H1 (cell line): ENCODE data around the gene GSTO1. TPM values are rescaled to one million over a fixed set of nuclear protein-coding genes. Genes with fewer than 3 reads are reported as not detected.

Source experiments
- CTCF ChIA-PET: fragments of 300-600 bp; sonication (Branson Sonifier 250); formaldehyde crosslinking; loops from one replicate; lab custom pipeline; 2021; ENCODE audit not compliant: partially characterized antibody; lab: Charles Lee
- POLR2A ChIA-PET: fragments of 300-600 bp; sonication (Branson Sonifier 250); formaldehyde crosslinking; loops from one replicate; lab custom pipeline; 2021; ENCODE audit warnings: inconsistent platforms; ENCODE audit not compliant: partially characterized antibody; lab: Charles Lee
- DNase-seq, 2 experiments: peaks; one replicate each; pipeline versions ENCODE4 v3.0.0 to v3.0.0-alpha.2; 2010 to 2022; ENCODE audit warnings: low spot score in 2 of 2, low read depth in 1 of 2, mixed read lengths in 1 of 2
- FAIRE-seq: peaks from 2 replicates; lab custom pipeline; 2011; peaks lifted over from hg19 to GRCh38; lab: Jason Lieb, UNC
- H2AFZ ChIP-seq: 2 replicates; pipeline ENCODE4 v1.8.1; 2012; ENCODE audit warnings: low read length, inconsistent platforms
- H2AK5ac ChIP-seq: 2 replicates; pipeline ENCODE4 v1.6.1; 2013; ENCODE audit warnings: low read depth, low read length
- H2BK120ac ChIP-seq: replicated peaks from 2 replicates; pipeline ENCODE3; 2013; ENCODE audit warnings: low read depth, low read length, inconsistent platforms
- H2BK12ac ChIP-seq: 2 replicates; pipeline ENCODE4 v1.6.1; 2013; ENCODE audit warnings: low read depth, low read length
- H2BK15ac ChIP-seq: 2 replicates; pipeline ENCODE4 v1.6.1; 2013; ENCODE audit warnings: low read length
- H2BK20ac ChIP-seq: 2 replicates; pipeline ENCODE4 v1.6.1; 2013; ENCODE audit warnings: low read length
- H2BK5ac ChIP-seq: 2 replicates; pipeline ENCODE4 v1.6.1; 2013; ENCODE audit warnings: low read depth, low read length
- H3K14ac ChIP-seq: 2 replicates; pipeline ENCODE4 v1.6.1; 2013; ENCODE audit warnings: inconsistent platforms; ENCODE audit not compliant: insufficient read length
- H3K18ac ChIP-seq: 2 replicates; pipeline ENCODE4 v1.6.1; 2013; ENCODE audit warnings: low read length; ENCODE audit errors: extremely low read depth
- H3K23ac ChIP-seq: 2 replicates; pipeline ENCODE4 v1.6.1; 2013; ENCODE audit warnings: inconsistent platforms; ENCODE audit not compliant: insufficient read length
- H3K23me2 ChIP-seq: 2 replicates; pipeline ENCODE4 v1.6.1; 2013; ENCODE audit warnings: low read depth, low read length
- H3K27ac ChIP-seq: 2 replicates; pipeline ENCODE4 v1.6.1; 2011; ENCODE audit warnings: low read depth, low read length, inconsistent platforms
- H3K27me3 ChIP-seq, 4 experiments: replicated peaks in 1 of 4; 1 replicate in 1 of 4; 2 replicates in 3 of 4; pipeline versions ENCODE4 v1.6.1 to v1.8.1; 2011 to 2013; ENCODE audit warnings: low read length in 3 of 4, mild to moderate bottlenecking in 3 of 4, inconsistent platforms in 2 of 4, mixed read lengths in 2 of 4, moderate library complexity in 1 of 4; ENCODE audit not compliant: control insufficient read depth in 3 of 4, insufficient read depth in 3 of 4; ENCODE audit errors: extremely low read depth in 1 of 4
- H3K36me3 ChIP-seq, 4 experiments: 2 replicates each; pipeline versions ENCODE4 v1.6.1 to v1.8.1; 2011 to 2013; ENCODE audit warnings: mild to moderate bottlenecking in 4 of 4, low read length in 3 of 4, moderate library complexity in 2 of 4, control low read depth in 1 of 4, inconsistent platforms in 1 of 4; ENCODE audit not compliant: insufficient read depth in 4 of 4, control insufficient read depth in 2 of 4
- H3K4ac ChIP-seq: replicated peaks from 2 replicates; pipeline ENCODE3; 2013; ENCODE audit warnings: low read length, low read depth, mixed read lengths, inconsistent platforms; ENCODE audit not compliant: insufficient read length
- H3K4me1 ChIP-seq, 4 experiments: replicated peaks in 1 of 4; 1 replicate in 1 of 4; 2 replicates in 3 of 4; pipeline versions ENCODE4 v1.6.1 to v1.8.1; 2011 to 2013; ENCODE audit warnings: low read length in 3 of 4, inconsistent platforms in 2 of 4, mixed read lengths in 1 of 4; ENCODE audit not compliant: insufficient read depth in 4 of 4, control insufficient read depth in 3 of 4
- H3K4me2 ChIP-seq, 2 experiments: 2 replicates each; pipeline versions ENCODE4 v1.6.1 to v1.8.1; 2011 to 2013; ENCODE audit warnings: low read depth in 2 of 2, low read length in 2 of 2, control low read depth in 1 of 2, inconsistent platforms in 1 of 2, mild to moderate bottlenecking in 1 of 2; ENCODE audit not compliant: insufficient read depth in 1 of 2
- H3K4me3 ChIP-seq, 4 experiments: fragments of 200-600, 300-600 bp in 1 of 4; sonication (generic), shearing (Covaris generic), sonication (Bioruptor Twin) in 1 of 4; 2 replicates each; pipeline versions ENCODE4 v1.5.1 to v1.8.1; 2011 to 2016; ENCODE audit warnings: low read length in 4 of 4, low read depth in 3 of 4, control low read depth in 2 of 4, inconsistent platforms in 2 of 4, mild to moderate bottlenecking in 2 of 4, mixed read lengths in 1 of 4, moderate library complexity in 1 of 4; ENCODE audit not compliant: insufficient read depth in 2 of 4; ENCODE audit errors: extremely low read depth in 1 of 4
- H3K56ac ChIP-seq: replicated peaks from 2 replicates; pipeline ENCODE3; 2013; ENCODE audit warnings: low read depth, mild to moderate bottlenecking, mixed read lengths, low read length, inconsistent platforms; ENCODE audit not compliant: insufficient read length
- H3K79me1 ChIP-seq: 2 replicates; pipeline ENCODE4 v1.6.1; 2013; ENCODE audit warnings: low read depth, low read length, control low read depth
- H3K79me2 ChIP-seq, 2 experiments: 2 replicates each; pipeline versions ENCODE4 v1.6.1 to v1.8.1; 2012 to 2013; ENCODE audit warnings: low read length in 2 of 2, mild to moderate bottlenecking in 2 of 2, inconsistent platforms in 1 of 2; ENCODE audit not compliant: insufficient read depth in 2 of 2, control insufficient read depth in 1 of 2
- H3K9ac ChIP-seq, 4 experiments: replicated peaks in 1 of 4; 1 replicate in 1 of 4; 2 replicates in 3 of 4; pipeline versions ENCODE4 v1.6.1 to v1.8.1; 2011 to 2013; ENCODE audit warnings: low read depth in 3 of 4, low read length in 3 of 4, control low read depth in 2 of 4, mild to moderate bottlenecking in 2 of 4, moderate library complexity in 2 of 4, inconsistent platforms in 1 of 4; ENCODE audit errors: extremely low read depth in 1 of 4
- H3K9me3 ChIP-seq, 2 experiments: 2 replicates each; pipeline versions ENCODE4 v1.6.1 to v1.8.1; 2012 to 2013; ENCODE audit warnings: mild to moderate bottlenecking in 2 of 2, moderate library complexity in 2 of 2, control low read depth in 1 of 2, inconsistent platforms in 1 of 2, low read depth in 1 of 2, low read length in 1 of 2, mixed read lengths in 1 of 2; ENCODE audit not compliant: insufficient read depth in 2 of 2
- H4K20me1 ChIP-seq, 2 experiments: replicated peaks in 1 of 2; 2 replicates each; pipeline versions ENCODE3 to v1.8.1; 2011 to 2013; ENCODE audit warnings: inconsistent platforms in 2 of 2, low read length in 2 of 2, mild to moderate bottlenecking in 1 of 2; ENCODE audit not compliant: insufficient read depth in 2 of 2, control insufficient read depth in 1 of 2
- H4K5ac ChIP-seq: 2 replicates; pipeline ENCODE4 v1.6.1; 2013; ENCODE audit warnings: low read length, low read depth, mixed read lengths, inconsistent platforms; ENCODE audit not compliant: insufficient read length
- H4K8ac ChIP-seq: 2 replicates; pipeline ENCODE4 v1.8.0; 2013; ENCODE audit warnings: mild to moderate bottlenecking, moderate library complexity, low read length, inconsistent platforms; ENCODE audit not compliant: insufficient read depth; ENCODE audit errors: extremely low read depth
- H4K91ac ChIP-seq: replicated peaks from 2 replicates; pipeline ENCODE3; 2013; ENCODE audit warnings: low read length, mixed read lengths, inconsistent platforms; ENCODE audit not compliant: insufficient read length
- CTBP2 ChIP-seq: IDR thresholded peaks from 2 replicates; pipeline ENCODE4 v1.7.0; 2011; ENCODE audit warnings: borderline replicate concordance, mild to moderate bottlenecking, moderate library complexity, mixed read lengths, low read length; ENCODE audit not compliant: insufficient read depth, insufficient read length
- RFX5 ChIP-seq: IDR thresholded peaks from 2 replicates; pipeline ENCODE4 v1.6.1; 2011; ENCODE audit warnings: low read depth, low read length, improper control_type of control experiment, borderline replicate concordance
- WGBS, 2 experiments: shearing (Covaris generic) in 1 of 2; methylation state at CpG; one replicate each; pipeline versions ENCODE4 v1.1.6 to v1.1.7; 2013 to 2015; ENCODE audit warnings: low lambda C conversion rate in 2 of 2, mixed read lengths in 2 of 2, inconsistent platforms in 1 of 2, low coverage in 1 of 2, missing lambda C conversion rate in 1 of 2; ENCODE audit not compliant: insufficient replicate concordance in 2 of 2, insufficient coverage in 1 of 2, insufficient read length in 1 of 2; ENCODE audit errors: extremely low coverage in 1 of 2, missing lambda C conversion rate in 1 of 2; 5-methylcytosine and 5-hydroxymethylcytosine counted together
- polyA plus RNA-seq, 7 experiments: library from polyadenylated mRNA; depleted of rRNA in 3 of 7; stranded (reverse) in 5 of 7; unstranded in 2 of 7; fragments of >200 nt in 5 of 7; fragments of 200-250 nt in 2 of 7; gene quantifications; 1 replicate in 5 of 7; 2 replicates in 1 of 7; 4 replicates in 1 of 7; pipeline versions ENCODE4 v1.2.1 to v1.2.3, GENCODE V29; 2011 to 2013; ENCODE audit warnings: missing spikeins in 2 of 7, mixed read lengths in 2 of 7
- total RNA-seq: library from RNA; stranded (reverse); fragmentation: NEBNext Ultra II Directional; extraction: Animal tissue kit (Norgen Biotek cat#: 25700); gene quantifications from 2 replicates; pipeline ENCODE4 v1.2.1, GENCODE V29; 2021

Gene GSTO1
- total and polyA plus RNA-seq, 2 of the 8 experiments (the other 6 are each of a cell fraction or from before 2014, with no cell fraction given) = 22.4 to 32.5 TPM

DNA sequence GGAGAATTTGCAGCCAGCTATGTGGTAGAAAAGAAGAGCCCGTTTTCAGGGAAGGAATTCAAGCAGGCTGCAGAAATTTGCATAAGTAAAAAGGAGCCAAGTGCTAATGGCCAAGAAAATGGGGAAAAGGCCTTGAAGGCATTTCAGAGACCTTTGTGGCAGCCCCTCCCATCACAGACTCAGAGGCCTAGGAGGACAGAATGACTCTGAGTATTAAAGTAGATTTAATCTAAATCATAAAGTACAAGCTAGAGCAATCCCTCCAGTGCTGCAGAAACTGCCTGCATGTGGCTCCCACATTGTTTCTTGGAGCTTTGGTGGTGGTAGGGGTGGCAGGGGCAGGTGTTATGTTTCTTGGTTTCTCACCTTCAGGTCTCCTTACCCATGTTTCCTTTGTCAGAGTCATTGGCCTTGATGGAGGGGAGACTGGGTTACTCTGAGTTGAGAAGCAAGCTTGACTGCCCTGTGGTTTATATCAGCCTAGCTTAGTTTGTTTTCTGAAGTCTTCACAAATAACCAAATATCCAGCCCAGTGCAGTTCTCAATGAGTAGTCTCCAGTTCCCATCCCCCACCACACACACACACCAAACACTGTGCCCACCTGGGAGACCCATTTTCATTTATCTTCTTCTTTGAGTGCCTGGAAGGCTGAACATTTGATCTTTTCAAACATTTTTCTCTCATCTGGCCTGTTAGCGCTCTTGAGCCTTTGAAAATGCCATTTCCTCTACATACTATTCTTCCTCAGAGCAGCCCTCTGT is 49.1 kb downstream of the GSTO1 start:
- no peak overlapping the region for H2BK15ac ChIP-seq
- H2AFZ ChIP-seq = no peak overlapping the region
- peaks cover 0 to 2% (median 0%) of the 10 kb centered on the region in 4 experiments; a peak in 2 of 8 replicates for H3K36me3 ChIP-seq
- no peak overlapping the region for H2BK5ac ChIP-seq
- no peak overlapping the region for H2BK120ac ChIP-seq
- H3K14ac ChIP-seq = no peak overlapping the region
- H4K20me1 ChIP-seq = no peaks in the 10 kb centered on the region
- CTCF ChIA-PET = interaction anchor here (0.6 to 7.0 kb wide), 14 partner anchors 9 to 319 kb away, joined by 3 to 155 read pairs (median 4); partner anchors contain the start of genes CFAP58, GSTO2 and ITPRIP
- H4K8ac ChIP-seq = no peak overlapping the region
- H3K4me1 ChIP-seq = peaks cover 0 to 7% (median 3%) of the 10 kb centered on the region in 4 experiments; a peak in 3 of 7 replicates
- no peak overlapping the region for H2BK20ac ChIP-seq
- no peak overlapping the region for H2BK12ac ChIP-seq
- TF ChIP-seq RFX5 (no peak), CTBP2 (no peak)
- no peak overlapping the region for H3K4me2 ChIP-seq
- H3K18ac ChIP-seq = no peak overlapping the region
- no peak overlapping the region for H4K91ac ChIP-seq
- POLR2A ChIA-PET = interaction anchor here (1.3 to 1.4 kb wide), 2 partner anchors 9 to 12 kb away, joined by 3 to 4 read pairs; no protein-coding TSS in a partner anchor
- H2AK5ac ChIP-seq = no peak overlapping the region
- no peak overlapping the region for H3K4me3 ChIP-seq
- H3K79me2 ChIP-seq = no peaks in the 10 kb centered on the region
- H3K23me2 ChIP-seq = no peaks in the 10 kb centered on the region
- H3K79me1 ChIP-seq = no peaks in the 10 kb centered on the region
- H4K5ac ChIP-seq = no peak overlapping the region
- no peak overlapping the region for H3K27ac ChIP-seq
- peaks cover 12 to 14% of the 10 kb centered on the region in 2 experiments for H3K9me3 ChIP-seq
- DNase-seq (no peak), FAIRE-seq (no peak)
- H3K4ac ChIP-seq = no peak overlapping the region
- no peaks in the 10 kb centered on the region for H3K27me3 ChIP-seq
- 47% methylated on average over 2 of the region's 2 CpGs; no CpG with 5 or more reads in 1 of the 2 experiments for WGBS, 2 experiments
- H3K9ac ChIP-seq = no peak overlapping the region
- H3K23ac ChIP-seq = no peak overlapping the region
- no peak overlapping the region for H3K56ac ChIP-seq
